Measurements from ENCODE around the gene COL4A2.
"Not testable (repeated sequence)": the region's sequence is repeated elsewhere in the genome, so short reads cannot be mapped to it uniquely, and the experiment has no call there.

Gene COL4A2

DNA sequence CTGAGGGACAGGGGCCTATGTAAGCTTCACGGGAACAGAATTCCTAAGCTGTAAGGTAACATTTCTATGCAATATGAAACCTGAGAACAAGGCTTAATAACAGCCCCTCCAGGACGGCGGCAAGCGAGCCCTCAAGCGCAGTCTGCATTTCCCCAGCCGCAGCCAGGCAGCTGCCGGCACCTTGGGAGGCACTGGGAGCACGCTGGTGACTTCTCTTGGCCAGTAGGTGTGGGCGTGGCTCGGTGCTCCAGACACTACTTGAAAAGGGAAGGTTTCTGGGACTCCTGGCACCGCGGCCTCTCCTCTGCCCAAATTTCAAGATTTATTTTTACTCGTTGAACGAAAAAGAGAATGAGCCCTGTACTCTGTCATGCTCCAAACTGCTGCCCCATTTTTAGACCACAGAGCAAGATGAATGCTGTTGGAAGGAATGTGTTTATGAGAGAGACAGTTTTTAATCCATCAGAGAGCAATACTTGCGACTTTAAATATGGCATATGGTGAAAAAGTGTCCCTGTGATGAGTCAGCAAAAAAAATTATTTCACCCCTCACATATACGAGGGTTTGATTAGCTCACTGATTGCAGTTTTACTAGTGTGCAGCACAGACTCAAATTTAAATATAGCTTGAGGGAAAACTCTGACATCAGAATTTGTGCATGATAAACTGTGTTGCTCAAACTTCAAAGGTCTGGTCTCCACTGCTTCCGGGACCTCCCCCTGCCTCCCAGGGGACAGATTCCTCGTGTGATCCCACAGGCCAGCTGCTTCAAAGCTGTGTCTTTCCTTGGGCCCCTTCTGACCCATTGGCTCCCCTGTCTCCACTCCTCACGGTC, 81.2 kb downstream of the COL4A2 start:
- peaks cover 6% of the 10 kb centered on the region for H3K4me1 Mint-ChIP-seq
- H3K36me3 Mint-ChIP-seq = peaks cover 7% of the 10 kb centered on the region
- H3K27ac Mint-ChIP-seq = no peak overlapping the region
- DNase-seq (ENCODE audit: low spot score in 2 of 2) (no peak), ATAC-seq (no peak)
- no peaks in the 10 kb centered on the region for H3K9me3 Mint-ChIP-seq
- H3K4me3 Mint-ChIP-seq = no peak overlapping the region

GRCh38 chr13:110390567-110390966, 83.5 kb downstream of the COL4A2 start:
- DNase-seq (ENCODE audit: low spot score in 2 of 2) (no peak), ATAC-seq (no peak)
- no peaks in the 10 kb centered on the region for H3K9me3 Mint-ChIP-seq
- H3K4me1 Mint-ChIP-seq = peaks cover 6% of the 10 kb centered on the region
- no peaks in the 10 kb centered on the region for H3K36me3 Mint-ChIP-seq
- no peak overlapping the region for H3K27ac Mint-ChIP-seq
- H3K4me3 Mint-ChIP-seq = no peak overlapping the region

DNA sequence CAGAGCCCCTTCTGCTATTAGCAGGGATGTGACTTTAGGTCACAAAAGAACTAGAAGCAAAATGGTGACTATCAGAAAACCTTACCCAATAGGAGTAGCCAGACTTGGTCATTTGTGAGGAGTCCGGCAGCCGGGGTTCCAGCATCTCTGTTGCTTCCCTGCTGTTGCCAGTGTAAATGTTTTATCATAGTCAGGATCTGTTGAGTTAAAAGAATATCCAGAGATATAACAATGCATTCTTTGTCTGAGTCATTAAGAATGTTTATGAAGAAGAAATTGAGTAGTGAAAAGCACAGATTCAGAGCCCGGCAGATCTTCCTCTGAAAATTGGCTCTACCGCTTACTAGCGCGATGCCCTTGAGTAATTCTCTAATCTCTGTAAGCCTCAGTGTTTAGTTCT, 84.2 kb downstream of the COL4A2 start:
- H3K36me3 Mint-ChIP-seq = no peaks in the 10 kb centered on the region
- no peak overlapping the region for H3K27ac Mint-ChIP-seq
- DNase-seq (ENCODE audit: low spot score in 2 of 2) (no peak), ATAC-seq (no peak)
- H3K4me3 Mint-ChIP-seq = no peak overlapping the region
- peaks cover 6% of the 10 kb centered on the region for H3K4me1 Mint-ChIP-seq
- no peaks in the 10 kb centered on the region for H3K9me3 Mint-ChIP-seq

- DNase-seq (ENCODE audit: low spot score in 2 of 2) = no peak
- Mint-ChIP-seq H3K27ac (no peak overlapping the region), H3K36me3 (no peaks in the 10 kb centered on the region), H3K4me3 (no peak overlapping the region), H3K9me3 (no peaks in the 10 kb centered on the region), H3K4me1 (peaks cover 6% of the 10 kb centered on the region)
- ATAC-seq = no peak
These were observed 85.6 kb downstream of the COL4A2 start for GRCh38 chr13:110392510-110393240.

DNA sequence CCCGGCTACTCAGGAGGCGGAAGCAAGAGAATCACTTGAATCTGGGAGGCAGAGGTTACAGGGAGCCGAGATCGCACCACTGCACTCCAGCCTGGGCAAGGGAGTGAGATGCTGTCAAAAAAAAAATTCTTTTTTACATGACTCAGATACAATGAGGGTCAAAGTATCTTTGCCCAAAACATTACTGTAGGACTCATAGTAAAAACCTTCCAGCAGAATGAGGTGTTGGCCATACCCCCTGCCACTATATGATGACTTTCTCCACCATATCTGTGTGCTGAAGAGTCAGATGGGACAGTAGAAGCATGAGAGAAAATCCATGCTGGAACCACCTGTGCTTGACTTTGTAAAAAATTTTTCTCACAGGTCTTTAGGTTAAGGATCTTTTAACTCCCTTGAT, 86.7 kb downstream of the COL4A2 start:
- H3K9me3 Mint-ChIP-seq = no peaks in the 10 kb centered on the region
- no peak for ATAC-seq
- H3K36me3 Mint-ChIP-seq = no peaks in the 10 kb centered on the region
- no peak for DNase-seq (ENCODE audit: low spot score in 2 of 2)
- no peak overlapping the region for H3K4me3 Mint-ChIP-seq
- no peak overlapping the region for H3K27ac Mint-ChIP-seq
- peaks cover 3% of the 10 kb centered on the region for H3K4me1 Mint-ChIP-seq

DNA sequence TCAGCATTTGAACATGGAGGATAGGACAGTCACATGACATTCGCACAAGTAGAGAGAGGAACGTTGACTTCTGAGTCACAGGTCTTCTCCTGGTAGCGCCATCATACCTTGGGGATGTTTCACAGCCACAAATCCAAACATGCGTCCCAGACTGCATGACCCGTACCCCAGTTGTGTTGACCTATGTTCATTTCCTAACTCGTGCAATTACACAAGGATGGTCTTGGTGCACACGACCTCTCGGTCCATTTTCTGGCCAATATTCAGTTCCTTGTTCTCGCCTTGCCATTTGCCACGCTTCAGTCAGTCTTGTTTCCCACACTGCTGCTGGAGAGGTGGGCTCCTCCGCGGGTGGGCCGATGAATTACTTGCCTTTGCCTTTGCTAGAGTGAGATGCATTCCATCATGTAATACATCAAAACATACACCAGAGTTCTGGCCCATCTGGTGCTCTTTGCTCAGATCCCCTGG, 87.3 kb downstream of the COL4A2 start:
- Mint-ChIP-seq H3K4me1 (no peaks in the 10 kb centered on the region), H3K4me3 (no peak overlapping the region), H3K9me3 (no peaks in the 10 kb centered on the region), H3K27ac (no peak overlapping the region), H3K36me3 (no peaks in the 10 kb centered on the region)
- no peak for ATAC-seq
- DNase-seq (ENCODE audit: low spot score in 2 of 2) = no peak

DNA sequence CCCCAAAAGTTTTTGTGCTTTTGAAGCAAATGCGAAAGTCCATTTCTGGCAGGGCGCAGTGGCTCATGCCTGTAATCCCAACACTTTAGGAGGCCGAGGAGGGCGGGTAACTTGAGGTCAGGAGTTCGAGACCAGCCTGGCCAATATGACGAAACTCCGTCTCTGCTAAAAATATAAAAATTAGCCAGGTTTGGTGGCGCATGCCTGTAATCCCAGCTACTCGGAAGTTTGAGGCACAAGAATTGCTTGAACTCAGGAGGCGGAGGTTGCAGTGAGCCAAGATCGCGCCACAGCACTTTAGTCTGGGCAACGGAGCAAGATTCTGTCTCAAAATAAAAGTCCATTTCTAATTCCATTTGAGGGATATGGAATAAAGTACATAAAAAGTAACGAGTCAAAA, 88.5 kb downstream of the COL4A2 start:
- H3K9me3 Mint-ChIP-seq; DNase-seq (ENCODE audit: low spot score in 2 of 2); H3K27ac Mint-ChIP-seq; ATAC-seq; H3K36me3 Mint-ChIP-seq; H3K4me3 Mint-ChIP-seq; H3K4me1 Mint-ChIP-seq: not testable (repeated sequence)

- Mint-ChIP-seq H3K27ac (no peak overlapping the region), H3K4me3 (no peak overlapping the region), H3K4me1 (no peaks in the 10 kb centered on the region), H3K36me3 (no peaks in the 10 kb centered on the region), H3K9me3 (no peaks in the 10 kb centered on the region)
- DNase-seq (ENCODE audit: low spot score in 2 of 2) (no peak), ATAC-seq (no peak)
These were observed 89.4 kb downstream of the COL4A2 start for GRCh38 chr13:110396476-110396875.

DNA sequence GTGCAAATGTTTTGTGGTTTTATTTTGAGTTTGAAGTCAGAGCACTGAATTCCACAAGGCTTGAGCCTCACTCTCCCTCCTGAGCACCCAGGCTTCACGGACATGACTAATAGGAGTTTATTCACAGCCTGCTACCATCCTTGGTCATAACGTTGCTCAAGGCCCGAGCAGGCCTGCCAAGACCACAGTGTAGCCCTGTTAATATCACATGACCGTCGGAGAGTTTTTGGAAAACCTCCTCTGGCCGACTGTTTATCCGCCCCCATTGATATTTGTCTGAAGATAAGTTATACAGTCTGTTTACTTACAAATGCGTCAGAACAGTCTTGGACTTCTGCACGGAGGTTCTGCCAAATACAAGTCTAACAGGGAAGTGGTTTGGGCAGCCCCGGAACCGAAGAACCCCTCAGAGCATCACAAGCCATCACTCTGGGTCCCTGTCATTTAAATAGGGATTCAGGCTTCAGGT, 89.9 kb downstream of the COL4A2 start:
- no peak for ATAC-seq
- H3K9me3 Mint-ChIP-seq = no peaks in the 10 kb centered on the region
- H3K4me3 Mint-ChIP-seq = no peak overlapping the region
- no peaks in the 10 kb centered on the region for H3K4me1 Mint-ChIP-seq
- no peaks in the 10 kb centered on the region for H3K36me3 Mint-ChIP-seq
- no peak overlapping the region for H3K27ac Mint-ChIP-seq
- no peak for DNase-seq (ENCODE audit: low spot score in 2 of 2)

DNA sequence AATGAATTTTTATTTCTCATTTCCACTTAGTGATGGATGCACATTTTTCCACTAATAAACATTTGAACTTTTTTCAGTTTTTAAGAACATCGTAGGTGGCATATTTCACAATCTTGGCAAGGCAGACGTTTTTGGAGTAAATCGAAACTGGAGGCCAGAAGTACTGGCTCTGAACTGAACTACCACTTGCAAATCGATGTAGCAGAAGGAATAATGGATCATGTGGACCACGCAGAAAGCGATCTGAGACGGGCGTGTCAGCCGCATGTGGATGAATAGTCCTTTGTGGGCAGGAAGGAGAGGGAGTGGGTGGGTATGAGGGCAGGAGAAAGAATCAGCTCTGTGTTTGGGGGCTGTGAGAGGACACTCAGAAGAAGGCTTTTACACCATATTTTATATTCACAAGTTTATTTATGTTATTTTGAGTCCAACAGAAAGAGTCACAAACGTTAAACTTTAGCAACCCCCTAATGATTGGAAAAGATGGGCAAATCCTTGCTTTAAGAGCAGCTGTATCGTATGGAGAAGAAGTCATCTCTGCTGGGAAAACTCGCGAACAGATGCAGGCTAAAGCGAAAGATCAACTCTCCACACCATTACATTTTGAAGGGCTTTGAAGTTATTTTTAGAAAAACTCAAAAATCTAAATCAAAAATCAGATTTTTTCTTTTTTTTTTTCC, 90.5 kb downstream of the COL4A2 start:
- Mint-ChIP-seq H3K4me3 (no peak overlapping the region), H3K27ac (no peak overlapping the region), H3K36me3 (no peaks in the 10 kb centered on the region), H3K9me3 (no peaks in the 10 kb centered on the region), H3K4me1 (no peaks in the 10 kb centered on the region)
- ATAC-seq (no peak), DNase-seq (ENCODE audit: low spot score in 2 of 2) (no peak)

- no peak for DNase-seq (ENCODE audit: low spot score in 2 of 2)
- no peak for ATAC-seq
- Mint-ChIP-seq H3K36me3 (no peaks in the 10 kb centered on the region), H3K27ac (no peak overlapping the region), H3K4me1 (no peaks in the 10 kb centered on the region), H3K9me3 (no peaks in the 10 kb centered on the region), H3K4me3 (no peak overlapping the region)
These were observed 91.8 kb downstream of the COL4A2 start for GRCh38 chr13:110398564-110399507.

DNA sequence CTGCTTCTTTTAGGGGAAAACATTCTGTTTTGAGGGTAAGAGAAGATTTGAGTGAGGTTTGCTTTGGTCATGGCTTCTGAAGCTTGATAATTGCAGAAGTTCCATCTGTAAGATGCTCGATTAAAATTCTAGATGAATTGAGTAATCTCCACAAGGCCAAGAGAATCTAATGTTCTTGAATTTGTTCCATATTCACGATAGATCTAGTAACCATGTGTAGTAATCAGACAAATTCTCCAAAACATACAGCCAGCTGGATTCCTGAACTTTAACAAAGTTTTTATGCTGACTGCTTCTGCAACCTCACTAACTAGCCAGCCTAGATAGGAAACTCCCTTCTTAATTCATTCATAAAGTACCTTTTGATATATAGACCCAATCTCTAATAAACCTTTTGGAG, 92.7 kb downstream of the COL4A2 start:
- DNase-seq (ENCODE audit: low spot score in 2 of 2) (no peak), ATAC-seq (no peak)
- no peak overlapping the region for H3K4me3 Mint-ChIP-seq
- no peak overlapping the region for H3K27ac Mint-ChIP-seq
- H3K36me3 Mint-ChIP-seq = no peaks in the 10 kb centered on the region
- no peaks in the 10 kb centered on the region for H3K4me1 Mint-ChIP-seq
- no peaks in the 10 kb centered on the region for H3K9me3 Mint-ChIP-seq

GRCh38 chr13:110400786-110401533, 93.9 kb downstream of the COL4A2 start:
- Mint-ChIP-seq H3K36me3 (no peaks in the 10 kb centered on the region), H3K27ac (no peak overlapping the region), H3K4me1 (no peaks in the 10 kb centered on the region), H3K9me3 (no peaks in the 10 kb centered on the region), H3K4me3 (no peak overlapping the region)
- ATAC-seq (no peak), DNase-seq (ENCODE audit: low spot score in 2 of 2) (no peak)

Measured in stimulated activated effector memory CD8-positive, alpha-beta T cell treated with anti-CD3 and anti-CD28 coated beads, Interleukin-12 subunit alpha, Interleukin-12 subunit beta, amount 100 ng/mL, for 72 hours (primary cell).